ENCODE measurements around the gene CAVIN4. TPM values are rescaled to one million over a fixed set of nuclear protein-coding genes. Genes with fewer than 3 reads are reported as not detected.
A peak's percentile ranks its signal among the peaks of the same experiment; 100 is the strongest.

Gene CAVIN4
- total RNA-seq, 1 donor from 2014 or later = 0.26 TPM

- DNase-seq (ENCODE audit: low spot score) = no peak
Measured at GRCh38 chr9:100590481-100590880, 12.6 kb downstream of the CAVIN4 start.

- DNase-seq (ENCODE audit: low spot score) = no peak
Measured at GRCh38 chr9:100591139-100591538, 13.3 kb downstream of the CAVIN4 start.

- no peak for DNase-seq (ENCODE audit: low spot score)
Measured at GRCh38 chr9:100591639-100592412, 13.9 kb downstream of the CAVIN4 start.

- no peak for DNase-seq (ENCODE audit: low spot score)
Measured at GRCh38 chr9:100595391-100596199, 17.7 kb downstream of the CAVIN4 start.

- no peak for DNase-seq (ENCODE audit: low spot score)
Measured at GRCh38 chr9:100597236-100597635, 19.4 kb downstream of the CAVIN4 start.

- peak; percentile 93 for DNase-seq (ENCODE audit: low spot score)
Measured at GRCh38 chr9:100598641-100599145, 20.8 kb downstream of the CAVIN4 start.

- DNase-seq (ENCODE audit: low spot score) = no peak
Measured at GRCh38 chr9:100600521-100601079, 22.7 kb downstream of the CAVIN4 start.

- DNase-seq (ENCODE audit: low spot score) = no peak
Measured at GRCh38 chr9:100601216-100601615, 23.3 kb downstream of the CAVIN4 start.

GRCh38 chr9:100602342-100602801, 24.5 kb downstream of the CAVIN4 start:
- no peak for DNase-seq (ENCODE audit: low spot score)

- DNase-seq (ENCODE audit: low spot score) = no peak
Measured at GRCh38 chr9:100605405-100605804, 27.5 kb downstream of the CAVIN4 start.

- no peak for DNase-seq (ENCODE audit: low spot score)
Measured at GRCh38 chr9:100619194-100619593, 41.3 kb downstream of the CAVIN4 start.

- DNase-seq (ENCODE audit: low spot score) = no peak
Measured at GRCh38 chr9:100619665-100620064, 41.8 kb downstream of the CAVIN4 start.

- no peak for DNase-seq (ENCODE audit: low spot score)
Measured at GRCh38 chr9:100623969-100624368, 46.1 kb downstream of the CAVIN4 start.

- no peak for DNase-seq (ENCODE audit: low spot score)
Measured at GRCh38 chr9:100626949-100627348, 49.1 kb downstream of the CAVIN4 start.

- no peak for DNase-seq (ENCODE audit: low spot score)
Measured at GRCh38 chr9:100637787-100638186, 59.9 kb downstream of the CAVIN4 start.

Other genes starting within 250 kb of the CAVIN4 start
- gene TEX10, start 225.1 kb upstream of the CAVIN4 start, total RNA-seq = 10.1 TPM
- 22.7 TPM for gene MSANTD3, start 150.9 kb upstream of the CAVIN4 start, total RNA-seq
- 0.42 TPM for gene TMEFF1, start 104.9 kb upstream of the CAVIN4 start, total RNA-seq

Measured in mesenteric fat pad (tissue), 1 donor.